Measurements from ENCODE around the gene DNM3.
"Not testable (repeated sequence)": the region's sequence is repeated elsewhere in the genome, so short reads cannot be mapped to it uniquely, and the experiment has no call there.

Gene DNM3

DNA sequence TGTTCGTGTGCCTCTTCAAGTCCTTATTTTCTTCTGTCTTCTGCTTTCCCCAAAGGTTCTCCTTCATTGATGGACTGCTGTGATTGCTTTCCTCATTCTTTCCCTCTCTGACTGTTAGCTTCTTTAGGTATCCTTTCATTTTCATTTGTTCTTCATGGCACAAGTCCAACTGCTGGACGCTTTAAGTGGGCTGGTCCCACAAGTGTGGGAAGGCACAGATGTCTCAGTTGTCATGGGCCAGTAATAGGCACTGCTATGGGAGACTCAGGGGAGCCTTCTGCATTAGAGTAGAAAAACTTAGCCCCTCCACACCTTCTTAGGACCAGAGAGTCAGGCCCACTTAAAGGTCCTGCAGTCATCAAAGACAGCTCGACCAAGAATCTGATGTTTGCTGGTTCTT lies 456.8 kb downstream of the DNM3 start:
- peaks cover 18% of the 10 kb centered on the region for H3K9me3 ChIP-seq (ENCODE audit: control insufficient read depth, insufficient read depth, low read depth, low read length)
- H3K27me3 ChIP-seq (ENCODE audit: control insufficient read depth, insufficient read depth, low read length) = no peaks in the 10 kb centered on the region
- H3K36me3 ChIP-seq (ENCODE audit: control insufficient read depth, insufficient read depth, low read length) = no peaks in the 10 kb centered on the region
- no peak overlapping the region for H3K27ac ChIP-seq (ENCODE audit: low read depth, low read length)
- H3K9ac ChIP-seq (ENCODE audit: low read length) = no peak overlapping the region
- no peaks in the 10 kb centered on the region for H3K4me1 ChIP-seq (ENCODE audit: control insufficient read depth, insufficient read depth, low read length)
- no peak overlapping the region for H3K4me3 ChIP-seq (ENCODE audit: low read depth, low read length)

DNA sequence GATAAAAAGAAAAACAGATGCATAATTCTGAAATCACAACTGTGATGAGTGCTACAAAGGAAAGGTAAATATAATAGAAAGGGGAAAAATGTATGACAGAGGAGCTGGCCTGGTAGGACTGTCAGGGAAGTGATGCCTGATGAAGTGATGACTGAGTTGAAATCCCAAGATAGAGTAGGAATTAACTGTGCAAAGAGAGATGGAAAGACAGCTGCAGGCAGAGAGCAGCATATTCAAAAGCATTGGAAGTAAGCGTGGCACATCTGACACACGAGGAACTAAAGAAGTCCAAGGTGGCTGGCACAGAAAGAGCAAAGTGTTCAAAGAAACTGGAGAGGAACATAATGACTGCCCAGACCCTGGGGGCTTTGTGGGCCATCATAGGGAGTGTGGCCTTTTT lies 457.6 kb downstream of the DNM3 start:
- no peaks in the 10 kb centered on the region for H3K27me3 ChIP-seq (ENCODE audit: control insufficient read depth, insufficient read depth, low read length)
- no peak overlapping the region for H3K27ac ChIP-seq (ENCODE audit: low read depth, low read length)
- no peaks in the 10 kb centered on the region for H3K4me1 ChIP-seq (ENCODE audit: control insufficient read depth, insufficient read depth, low read length)
- H3K9me3 ChIP-seq (ENCODE audit: control insufficient read depth, insufficient read depth, low read depth, low read length) = peaks cover 18% of the 10 kb centered on the region
- no peak overlapping the region for H3K4me3 ChIP-seq (ENCODE audit: low read depth, low read length)
- no peaks in the 10 kb centered on the region for H3K36me3 ChIP-seq (ENCODE audit: control insufficient read depth, insufficient read depth, low read length)
- H3K9ac ChIP-seq (ENCODE audit: low read length) = no peak overlapping the region

DNA sequence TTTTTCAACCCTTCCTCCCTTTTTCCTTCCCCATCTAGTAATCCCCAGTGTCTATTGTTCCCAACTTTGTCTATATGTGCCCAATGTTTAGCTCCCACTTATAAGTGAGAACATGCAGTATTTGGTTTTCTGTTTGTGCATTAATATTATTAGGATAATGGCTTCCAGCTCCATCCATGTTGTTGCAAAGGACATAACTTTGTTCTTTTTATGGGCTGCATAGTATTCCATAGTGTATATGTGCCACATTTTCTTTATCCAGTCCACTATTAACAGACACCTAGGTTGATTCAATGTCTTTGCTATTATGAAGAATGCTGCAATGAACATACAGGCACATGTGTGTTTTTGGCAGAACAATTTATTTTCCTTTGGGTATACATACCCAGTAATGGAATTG lies 458.2 kb downstream of the DNM3 start:
- Histone ChIP-seq H3K27me3 (ENCODE audit: control insufficient read depth, insufficient read depth, low read length) (no peaks in the 10 kb centered on the region), H3K36me3 (ENCODE audit: control insufficient read depth, insufficient read depth, low read length) (no peaks in the 10 kb centered on the region), H3K9me3 (ENCODE audit: control insufficient read depth, insufficient read depth, low read depth, low read length) (peaks cover 18% of the 10 kb centered on the region), H3K27ac (ENCODE audit: low read depth, low read length) (no peak overlapping the region), H3K4me3 (ENCODE audit: low read depth, low read length) (no peak overlapping the region), H3K4me1 (ENCODE audit: control insufficient read depth, insufficient read depth, low read length) (no peaks in the 10 kb centered on the region), H3K9ac (ENCODE audit: low read length) (no peak overlapping the region)

DNA sequence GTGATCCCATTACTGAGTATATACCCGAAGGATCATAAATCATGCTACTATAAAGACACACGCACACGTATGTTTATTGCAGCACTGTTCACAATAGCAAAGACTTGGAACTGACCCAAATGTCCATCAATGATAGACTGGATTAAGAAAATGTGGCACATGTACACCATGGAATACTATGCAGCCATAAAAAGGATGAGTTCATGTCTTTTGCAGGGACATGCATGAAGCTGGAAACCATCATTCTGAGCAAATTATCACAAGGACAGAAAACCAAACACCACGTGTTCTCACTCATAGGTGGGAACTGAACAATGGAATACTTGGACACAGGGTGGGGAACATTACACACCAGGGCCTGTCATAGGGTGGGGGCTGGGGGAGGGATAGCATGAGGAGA lies 466.2 kb downstream of the DNM3 start:
- not testable (repeated sequence) for H3K27me3 ChIP-seq (ENCODE audit: control insufficient read depth, insufficient read depth, low read length); H3K9ac ChIP-seq (ENCODE audit: low read length); H3K4me3 ChIP-seq (ENCODE audit: low read depth, low read length); H3K36me3 ChIP-seq (ENCODE audit: control insufficient read depth, insufficient read depth, low read length); H3K4me1 ChIP-seq (ENCODE audit: control insufficient read depth, insufficient read depth, low read length); H3K27ac ChIP-seq (ENCODE audit: low read depth, low read length); H3K9me3 ChIP-seq (ENCODE audit: control insufficient read depth, insufficient read depth, low read depth, low read length)

DNA sequence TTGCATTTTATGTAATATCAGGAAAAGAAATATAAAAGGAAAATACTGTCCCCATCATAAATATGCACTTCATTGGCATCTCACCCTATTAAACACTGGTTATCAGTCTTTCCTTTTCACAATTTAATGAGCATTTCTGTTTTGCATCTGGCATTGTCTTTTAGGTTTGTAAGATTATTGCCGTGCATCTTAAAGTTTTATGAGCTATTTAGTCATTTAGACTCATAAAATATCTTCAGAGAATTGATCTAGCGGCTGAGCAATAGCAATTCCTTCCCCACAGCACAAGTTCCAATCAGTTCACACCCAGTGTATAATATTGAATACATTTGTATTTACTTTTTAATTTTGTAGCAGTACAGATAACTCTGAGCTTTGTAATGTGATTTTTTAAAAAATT lies 466.8 kb downstream of the DNM3 start:
- Histone ChIP-seq H3K9ac (ENCODE audit: low read length) (no peak overlapping the region), H3K27me3 (ENCODE audit: control insufficient read depth, insufficient read depth, low read length) (no peaks in the 10 kb centered on the region), H3K9me3 (ENCODE audit: control insufficient read depth, insufficient read depth, low read depth, low read length) (no peaks in the 10 kb centered on the region), H3K27ac (ENCODE audit: low read depth, low read length) (no peak overlapping the region), H3K4me1 (ENCODE audit: control insufficient read depth, insufficient read depth, low read length) (no peaks in the 10 kb centered on the region), H3K36me3 (ENCODE audit: control insufficient read depth, insufficient read depth, low read length) (no peaks in the 10 kb centered on the region), H3K4me3 (ENCODE audit: low read depth, low read length) (no peak overlapping the region)

DNA sequence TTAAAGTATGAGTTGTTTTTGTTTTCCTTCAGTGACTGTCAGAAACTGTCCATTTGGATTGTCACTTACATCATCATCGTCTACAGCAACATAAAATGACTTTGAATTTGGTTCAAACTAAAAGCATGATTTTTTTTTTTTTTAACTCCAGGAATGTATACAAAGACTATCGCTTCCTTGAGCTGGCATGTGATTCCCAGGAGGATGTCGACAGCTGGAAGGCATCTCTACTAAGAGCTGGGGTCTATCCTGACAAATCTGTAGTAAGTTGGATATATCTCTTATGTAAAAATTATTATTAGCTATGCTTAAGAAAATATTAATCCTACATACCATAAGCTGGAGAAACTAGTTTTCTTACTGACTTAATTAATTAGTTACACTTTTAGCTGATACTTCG lies 467.3 kb downstream of the DNM3 start:
- Histone ChIP-seq H3K36me3 (ENCODE audit: control insufficient read depth, insufficient read depth, low read length) (no peaks in the 10 kb centered on the region), H3K4me1 (ENCODE audit: control insufficient read depth, insufficient read depth, low read length) (no peaks in the 10 kb centered on the region), H3K9ac (ENCODE audit: low read length) (no peak overlapping the region), H3K27me3 (ENCODE audit: control insufficient read depth, insufficient read depth, low read length) (no peaks in the 10 kb centered on the region), H3K27ac (ENCODE audit: low read depth, low read length) (no peak overlapping the region), H3K4me3 (ENCODE audit: low read depth, low read length) (no peak overlapping the region), H3K9me3 (ENCODE audit: control insufficient read depth, insufficient read depth, low read depth, low read length) (no peaks in the 10 kb centered on the region)

DNA sequence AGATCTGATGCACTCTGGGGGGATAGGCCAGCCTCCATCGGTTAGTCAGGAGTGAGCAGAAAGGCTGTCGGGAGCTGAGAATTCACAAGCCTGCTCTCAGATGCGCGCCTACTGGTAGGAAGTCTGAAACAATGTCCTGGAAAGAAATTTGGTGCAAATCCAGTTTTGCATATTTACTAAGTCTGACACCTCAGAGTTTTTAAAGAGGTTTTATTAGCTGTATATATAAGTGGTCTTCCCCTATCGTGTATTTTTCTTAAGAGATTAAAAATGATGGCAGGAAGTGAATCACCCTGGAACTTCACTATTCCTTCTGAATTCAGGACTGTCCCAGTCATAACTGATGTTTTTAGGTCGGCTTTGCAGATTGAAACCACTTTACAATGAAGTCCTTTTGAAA lies 479.4 kb downstream of the DNM3 start:
- no peak overlapping the region for H3K27ac ChIP-seq (ENCODE audit: low read depth, low read length)
- H3K4me3 ChIP-seq (ENCODE audit: low read depth, low read length) = no peak overlapping the region
- H3K4me1 ChIP-seq (ENCODE audit: control insufficient read depth, insufficient read depth, low read length) = peaks cover 9% of the 10 kb centered on the region
- H3K36me3 ChIP-seq (ENCODE audit: control insufficient read depth, insufficient read depth, low read length) = no peaks in the 10 kb centered on the region
- no peaks in the 10 kb centered on the region for H3K9me3 ChIP-seq (ENCODE audit: control insufficient read depth, insufficient read depth, low read depth, low read length)
- H3K27me3 ChIP-seq (ENCODE audit: control insufficient read depth, insufficient read depth, low read length) = no peaks in the 10 kb centered on the region
- H3K9ac ChIP-seq (ENCODE audit: low read length) = no peak overlapping the region

DNA sequence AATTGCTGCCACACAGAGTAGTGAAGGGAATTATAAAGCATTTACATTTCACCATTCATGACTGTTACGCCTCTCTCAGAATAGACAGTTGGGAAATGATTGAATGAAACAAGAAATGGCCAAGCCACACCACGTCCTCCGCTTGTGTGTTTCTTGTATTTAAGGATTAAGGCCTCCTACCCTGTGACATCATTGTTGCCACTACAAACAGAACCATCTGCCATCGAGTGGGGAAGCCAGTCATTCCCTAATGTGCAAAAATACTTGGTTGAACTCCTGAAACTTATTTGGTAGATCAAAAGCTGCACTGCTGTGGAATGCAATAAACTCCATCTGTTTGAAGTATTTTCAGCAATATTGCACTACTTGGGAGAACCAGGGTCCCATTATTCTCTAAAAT lies 480.2 kb downstream of the DNM3 start:
- H3K9me3 ChIP-seq (ENCODE audit: control insufficient read depth, insufficient read depth, low read depth, low read length) = no peaks in the 10 kb centered on the region
- peaks cover 9% of the 10 kb centered on the region for H3K4me1 ChIP-seq (ENCODE audit: control insufficient read depth, insufficient read depth, low read length)
- H3K27ac ChIP-seq (ENCODE audit: low read depth, low read length) = no peak overlapping the region
- H3K27me3 ChIP-seq (ENCODE audit: control insufficient read depth, insufficient read depth, low read length) = no peaks in the 10 kb centered on the region
- H3K4me3 ChIP-seq (ENCODE audit: low read depth, low read length) = no peak overlapping the region
- H3K36me3 ChIP-seq (ENCODE audit: control insufficient read depth, insufficient read depth, low read length) = no peaks in the 10 kb centered on the region
- H3K9ac ChIP-seq (ENCODE audit: low read length) = no peak overlapping the region

DNA sequence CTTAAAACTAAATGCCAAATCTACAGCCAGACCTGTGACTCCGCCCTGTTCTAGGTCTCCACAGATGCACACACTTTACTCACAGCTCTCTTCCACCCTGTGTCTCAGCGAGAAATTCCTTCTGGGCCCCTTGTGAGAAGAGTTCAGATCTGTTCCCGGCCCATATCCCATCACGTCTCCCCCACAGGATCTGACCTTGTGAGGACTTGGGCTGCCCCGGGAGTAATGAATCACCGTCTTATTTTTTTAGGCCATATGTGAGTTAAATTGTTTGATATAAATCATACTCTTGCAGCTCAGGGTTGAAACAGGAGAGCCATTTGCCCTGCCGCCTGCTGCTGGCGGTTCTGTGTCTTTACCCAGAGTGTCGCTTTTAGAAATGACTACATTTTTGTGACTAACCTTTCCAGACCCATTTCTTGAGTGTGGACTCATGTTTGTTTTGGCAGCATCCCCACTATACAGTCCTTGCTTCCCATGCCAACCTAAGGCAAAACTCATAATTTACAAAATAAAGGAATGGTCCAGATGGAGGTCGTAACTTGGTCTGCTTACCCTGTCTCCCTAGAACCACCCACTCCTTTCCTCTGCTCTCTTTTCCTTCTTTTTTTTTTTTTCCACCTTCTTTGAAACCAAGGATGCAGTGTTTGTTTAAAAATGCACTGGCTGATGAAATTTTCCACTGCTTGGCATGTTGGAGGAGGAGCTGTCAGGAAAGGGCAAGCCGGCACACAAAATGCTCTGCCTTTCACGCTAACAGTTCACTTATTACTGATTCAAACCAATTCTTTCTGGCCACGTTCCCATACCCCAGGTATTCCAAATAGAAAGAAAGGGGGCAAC lies 481.1 kb downstream of the DNM3 start:
- no peak overlapping the region for H3K4me3 ChIP-seq (ENCODE audit: low read depth, low read length)

DNA sequence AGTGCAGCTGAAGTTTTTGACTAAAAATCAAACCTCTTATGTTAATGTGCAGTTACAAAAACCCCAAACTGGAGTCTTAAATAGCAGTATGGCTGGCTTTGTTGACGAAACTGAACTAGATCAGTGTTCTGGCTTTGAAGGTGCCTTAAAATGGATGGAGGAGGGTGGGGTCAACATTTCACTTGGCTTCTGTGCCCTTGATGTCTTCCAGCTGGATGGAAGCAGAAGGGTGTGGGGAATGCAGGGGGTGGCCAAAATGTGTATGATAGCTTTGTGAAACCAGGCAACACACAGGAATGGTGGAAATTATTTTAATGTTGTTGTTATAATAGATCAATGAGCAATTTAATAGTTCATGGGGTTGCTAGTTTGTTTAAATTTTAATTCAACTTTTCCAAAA lies 482.4 kb downstream of the DNM3 start:
- H3K4me1 ChIP-seq (ENCODE audit: control insufficient read depth, insufficient read depth, low read length) = peaks cover 9% of the 10 kb centered on the region
- H3K36me3 ChIP-seq (ENCODE audit: control insufficient read depth, insufficient read depth, low read length) = no peaks in the 10 kb centered on the region
- no peak overlapping the region for H3K4me3 ChIP-seq (ENCODE audit: low read depth, low read length)
- H3K9ac ChIP-seq (ENCODE audit: low read length) = no peak overlapping the region
- H3K27ac ChIP-seq (ENCODE audit: low read depth, low read length) = no peak overlapping the region
- 0 out of 2 replicates have a peak, but pooled peaks cover 2% of the 10 kb centered on the region for H3K9me3 ChIP-seq (ENCODE audit: control insufficient read depth, insufficient read depth, low read depth, low read length)
- no peaks in the 10 kb centered on the region for H3K27me3 ChIP-seq (ENCODE audit: control insufficient read depth, insufficient read depth, low read length)

More for the DNA sequence above, 481.1 kb downstream of the DNM3 start:
- no peaks in the 10 kb centered on the region for H3K9me3 ChIP-seq (ENCODE audit: control insufficient read depth, insufficient read depth, low read depth, low read length)
- H3K4me1 ChIP-seq (ENCODE audit: control insufficient read depth, insufficient read depth, low read length) = peaks cover 9% of the 10 kb centered on the region
- no peaks in the 10 kb centered on the region for H3K27me3 ChIP-seq (ENCODE audit: control insufficient read depth, insufficient read depth, low read length)
- no peak overlapping the region for H3K9ac ChIP-seq (ENCODE audit: low read length)
- no peak overlapping the region for H3K27ac ChIP-seq (ENCODE audit: low read depth, low read length)
- H3K36me3 ChIP-seq (ENCODE audit: control insufficient read depth, insufficient read depth, low read length) = no peaks in the 10 kb centered on the region

DNA sequence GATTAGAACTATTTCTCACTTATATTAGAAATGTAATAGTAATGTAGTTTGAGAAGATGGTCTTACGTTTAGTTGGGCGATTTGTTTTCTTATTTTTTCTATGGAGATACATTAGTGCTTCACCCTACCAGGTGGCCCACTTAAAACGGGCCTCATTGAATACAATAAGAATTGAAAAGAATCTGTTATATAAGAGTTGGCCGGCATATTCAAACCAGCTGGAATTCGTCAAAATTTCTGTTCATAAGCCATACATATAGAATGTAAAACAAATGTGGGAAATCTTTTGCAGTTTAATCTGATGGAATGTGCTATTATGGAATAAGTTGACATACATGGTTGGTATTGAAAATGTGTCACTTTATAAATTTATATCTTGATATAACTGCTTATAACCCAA lies 482.8 kb downstream of the DNM3 start:
- Histone ChIP-seq H3K27ac (ENCODE audit: low read depth, low read length) (no peak overlapping the region), H3K4me1 (ENCODE audit: control insufficient read depth, insufficient read depth, low read length) (peaks cover 9% of the 10 kb centered on the region)

More for the DNA sequence above, 482.8 kb downstream of the DNM3 start:
- Histone ChIP-seq H3K4me3 (ENCODE audit: low read depth, low read length) (no peak overlapping the region), H3K36me3 (ENCODE audit: control insufficient read depth, insufficient read depth, low read length) (no peaks in the 10 kb centered on the region), H3K27me3 (ENCODE audit: control insufficient read depth, insufficient read depth, low read length) (no peaks in the 10 kb centered on the region), H3K9ac (ENCODE audit: low read length) (no peak overlapping the region), H3K9me3 (ENCODE audit: control insufficient read depth, insufficient read depth, low read depth, low read length) (0 out of 2 replicates have a peak, but pooled peaks cover 2% of the 10 kb centered on the region)

Data from HUES6 (cell line).